Cerebellar cortex (tissue), 1 donor: ENCODE measurements around the gene ITPKB.
"Not testable (repeated sequence)": the region's sequence is repeated elsewhere in the genome, so short reads cannot be mapped to it uniquely, and the experiment has no call there.

Experiments
- DNase-seq: peaks from one replicate; pipeline ENCODE4 v3.0.0-alpha.2; 2015; ENCODE audit warnings: low spot score

Gene ITPKB

GRCh38 chr1:226738995-226739695 is at the start of gene ITPKB:
ITPKB (minus strand) TSS chr1:226739282; CDS start chr1:226737458, 1,824 bp downstream.
- DNase-seq = peak; percentile 37

GRCh38 chr1:226787638-226788037 is 48.6 kb upstream of the ITPKB start:
- DNase-seq = no peak

GRCh38 chr1:226787071-226787470 is 48.0 kb upstream of the ITPKB start:
- no peak for DNase-seq

GRCh38 chr1:226786550-226786949 is 47.5 kb upstream of the ITPKB start:
- DNase-seq = no peak

- DNase-seq = no peak
Observed at GRCh38 chr1:226785805-226786204, 46.7 kb upstream of the ITPKB start.

GRCh38 chr1:226784081-226785049 is 45.3 kb upstream of the ITPKB start:
- DNase-seq = no peak

GRCh38 chr1:226782845-226783601 is 43.9 kb upstream of the ITPKB start:
- no peak for DNase-seq

GRCh38 chr1:226781937-226782609 is 43.0 kb upstream of the ITPKB start:
- no peak for DNase-seq

GRCh38 chr1:226779561-226779960 is 40.5 kb upstream of the ITPKB start:
- no peak for DNase-seq

GRCh38 chr1:226778657-226779058 is 39.6 kb upstream of the ITPKB start:
- no peak for DNase-seq

GRCh38 chr1:226776975-226777374 is 37.9 kb upstream of the ITPKB start:
- no peak for DNase-seq

- no peak for DNase-seq
Observed at GRCh38 chr1:226776066-226776465, 37.0 kb upstream of the ITPKB start.

- DNase-seq = no peak
Observed at GRCh38 chr1:226772446-226773139, 33.5 kb upstream of the ITPKB start.

- not testable (repeated sequence) for DNase-seq
Observed at GRCh38 chr1:226767170-226767569, 28.1 kb upstream of the ITPKB start.

- no peak for DNase-seq
Observed at GRCh38 chr1:226766565-226766964, 27.5 kb upstream of the ITPKB start.

GRCh38 chr1:226764533-226764932 is 25.5 kb upstream of the ITPKB start:
- DNase-seq = no peak

- no peak for DNase-seq
Observed at GRCh38 chr1:226763905-226764264, 24.8 kb upstream of the ITPKB start.

GRCh38 chr1:226762988-226763904 is 24.2 kb upstream of the ITPKB start:
- DNase-seq = no peak

- DNase-seq = no peak
Observed at GRCh38 chr1:226762055-226762454, 23.0 kb upstream of the ITPKB start.

- no peak for DNase-seq
Observed at GRCh38 chr1:226761322-226761721, 22.2 kb upstream of the ITPKB start.
